HG03354 (cell line): ENCODE results near the gene MGST2.

ENCODE experiments used
- ATAC-seq: cut with Tn5 transposase; IDR thresholded peaks from one replicate; pipeline ENCODE4 v1.9.1; 2021; ENCODE audit warnings: mild to moderate bottlenecking; ENCODE audit not compliant: unreplicated experiment, poor library complexity, severe bottlenecking

The MGST2 gene

GRCh38 chr4:139642364-139642763, 23.3 kb upstream of the MGST2 start:
- no peak for ATAC-seq

- no peak for ATAC-seq
These were observed 22.4 kb upstream of the MGST2 start for GRCh38 chr4:139643042-139643895.

- ATAC-seq = no peak
These were observed 20.2 kb upstream of the MGST2 start for GRCh38 chr4:139645458-139645857.

GRCh38 chr4:139647184-139647583, 18.4 kb upstream of the MGST2 start:
- no peak for ATAC-seq

DNA sequence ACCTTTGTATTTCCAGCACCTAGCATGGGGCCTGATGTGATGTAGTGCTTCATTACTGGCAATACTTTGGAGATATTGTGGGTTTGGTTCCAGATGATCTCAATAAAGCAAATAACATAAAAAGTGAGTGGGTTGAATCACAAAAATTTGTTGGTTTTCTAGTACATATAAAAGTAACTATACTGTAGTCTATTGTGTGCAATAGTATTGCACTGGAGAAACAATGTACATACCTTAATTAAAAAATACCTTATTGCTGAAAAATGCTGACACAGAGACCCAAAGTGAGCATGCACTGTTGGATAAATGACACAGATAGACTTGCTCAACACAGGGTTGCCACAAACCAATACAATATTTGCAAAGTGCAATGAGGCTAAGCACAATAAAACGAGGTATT, 17.7 kb upstream of the MGST2 start:
- ATAC-seq = no peak

DNA sequence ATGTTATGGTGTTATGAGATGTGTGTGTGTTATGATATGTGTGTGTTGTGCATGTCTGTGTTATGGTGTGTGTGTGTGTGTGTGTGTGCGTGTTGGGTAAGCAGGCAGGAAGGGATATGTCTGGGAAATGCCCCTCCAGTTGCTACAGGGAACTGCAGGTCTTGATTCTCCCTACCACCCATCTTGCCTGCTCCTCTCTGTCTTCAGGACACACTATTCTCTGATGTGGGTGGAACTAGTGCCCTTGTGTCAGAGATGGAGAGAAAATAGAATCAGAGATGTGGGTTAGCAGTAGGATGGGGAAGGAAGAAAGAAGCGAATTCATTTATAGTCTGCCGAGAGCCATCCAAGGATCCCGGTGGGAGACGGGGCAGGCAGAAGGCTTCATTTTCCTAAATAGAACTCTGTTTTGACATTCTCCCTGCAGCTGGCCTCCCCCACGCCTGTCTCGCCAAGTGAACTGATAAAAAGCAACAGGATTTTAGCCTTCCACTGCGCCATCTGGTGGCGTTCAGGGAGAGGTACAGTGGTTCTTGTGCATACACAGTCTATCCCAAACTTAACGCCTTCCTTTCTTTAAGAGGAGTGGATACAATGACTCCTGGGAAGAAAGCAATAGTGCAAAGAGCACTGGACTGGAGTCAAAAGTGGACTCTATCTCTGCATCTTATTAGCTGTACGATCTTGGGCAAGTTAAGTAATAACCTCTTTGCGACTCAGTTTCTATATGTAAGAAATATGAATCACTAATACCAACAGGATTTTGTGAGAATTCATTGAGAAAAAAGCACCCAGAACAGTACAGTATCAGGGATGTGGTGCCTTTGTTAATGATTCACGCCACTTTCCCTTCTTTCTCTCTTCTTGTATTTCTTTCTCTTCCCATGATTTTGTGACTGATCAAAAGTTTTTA, 14.1 kb upstream of the MGST2 start:
- ATAC-seq = peak; percentile 89

GRCh38 chr4:139654516-139654915, 11.1 kb upstream of the MGST2 start:
- ATAC-seq = no peak

DNA sequence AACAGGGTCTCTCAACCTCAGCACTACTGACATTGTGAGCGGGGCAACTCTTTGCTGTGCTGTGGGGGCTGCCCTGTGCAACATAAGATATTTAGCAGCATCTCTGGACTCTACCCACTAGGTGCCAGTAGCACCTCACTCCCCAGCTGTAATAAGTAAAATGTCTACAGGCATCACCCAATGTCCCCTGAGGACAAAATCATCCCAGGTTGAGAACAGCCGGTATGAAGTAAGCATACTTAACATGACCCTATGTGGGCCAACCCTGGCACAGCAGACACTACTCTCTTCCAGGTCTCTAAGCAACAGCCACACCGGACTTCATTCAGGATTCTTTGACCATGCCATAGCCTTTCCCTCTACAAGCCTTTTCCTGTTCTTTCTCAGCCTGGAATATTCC, 10.5 kb upstream of the MGST2 start:
- ATAC-seq = no peak

DNA sequence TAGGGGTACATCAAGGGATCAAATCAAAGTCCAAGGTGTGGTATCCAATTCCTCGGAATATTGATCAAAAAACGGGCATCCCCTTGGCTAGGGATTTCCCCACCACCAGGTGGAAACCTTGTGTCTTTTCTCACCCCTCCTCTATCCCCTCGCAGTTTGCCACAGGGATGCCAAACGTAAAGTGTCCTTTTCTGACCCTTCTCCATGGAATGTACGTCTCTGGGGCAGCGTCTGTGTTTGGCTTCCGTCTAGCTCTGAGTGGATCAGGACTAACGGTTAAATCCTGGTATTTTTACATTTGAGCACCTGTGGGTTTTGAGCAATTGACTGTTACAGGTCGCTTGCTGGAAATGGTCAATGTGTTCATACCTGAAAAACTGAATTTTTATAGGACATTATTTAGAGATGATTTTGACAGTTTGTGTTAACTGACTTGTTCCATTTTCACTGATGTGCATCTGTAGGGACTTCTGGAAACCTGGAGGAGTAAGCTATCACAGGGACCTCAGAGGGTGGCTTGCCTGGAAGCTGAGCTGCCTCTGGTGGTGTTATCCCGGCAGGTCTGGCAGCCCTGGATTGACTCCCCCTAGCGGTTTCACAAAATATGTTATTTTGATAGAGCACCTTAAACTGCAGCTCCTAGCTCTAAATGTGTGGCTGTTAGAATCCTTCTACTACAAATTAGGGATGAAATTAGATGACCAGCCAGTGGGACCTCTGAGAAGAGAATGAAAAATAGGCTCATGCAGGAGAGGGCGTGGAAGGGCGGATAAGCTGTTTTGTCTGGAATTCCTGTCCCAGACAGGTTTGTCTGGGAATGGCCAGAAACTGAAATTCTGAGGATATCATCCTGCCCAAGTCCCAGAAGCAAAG, 8.8 kb upstream of the MGST2 start:
- ATAC-seq = peak; percentile 83

DNA sequence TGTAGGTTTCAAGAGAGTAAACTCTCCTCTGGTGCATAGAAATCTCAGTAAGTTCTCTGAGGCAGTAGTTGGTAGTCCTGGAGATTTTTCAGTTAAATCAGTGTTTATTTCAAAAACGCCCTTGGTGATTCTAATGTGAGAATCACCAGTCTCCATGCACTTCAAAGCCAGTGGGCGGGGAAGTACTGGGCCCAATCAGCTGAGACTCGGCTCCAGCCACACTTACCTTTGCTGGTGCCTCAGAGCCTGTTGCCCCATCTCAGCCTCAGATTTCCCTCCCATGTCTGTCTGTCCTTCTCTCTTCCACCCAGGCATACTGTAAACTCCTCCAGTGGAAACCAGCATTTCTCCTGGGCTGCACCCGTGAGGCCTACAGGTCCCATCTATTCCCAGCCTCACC, 7.4 kb upstream of the MGST2 start:
- no peak for ATAC-seq

- ATAC-seq = no peak
These were observed 6.8 kb upstream of the MGST2 start for GRCh38 chr4:139658586-139659382.

DNA sequence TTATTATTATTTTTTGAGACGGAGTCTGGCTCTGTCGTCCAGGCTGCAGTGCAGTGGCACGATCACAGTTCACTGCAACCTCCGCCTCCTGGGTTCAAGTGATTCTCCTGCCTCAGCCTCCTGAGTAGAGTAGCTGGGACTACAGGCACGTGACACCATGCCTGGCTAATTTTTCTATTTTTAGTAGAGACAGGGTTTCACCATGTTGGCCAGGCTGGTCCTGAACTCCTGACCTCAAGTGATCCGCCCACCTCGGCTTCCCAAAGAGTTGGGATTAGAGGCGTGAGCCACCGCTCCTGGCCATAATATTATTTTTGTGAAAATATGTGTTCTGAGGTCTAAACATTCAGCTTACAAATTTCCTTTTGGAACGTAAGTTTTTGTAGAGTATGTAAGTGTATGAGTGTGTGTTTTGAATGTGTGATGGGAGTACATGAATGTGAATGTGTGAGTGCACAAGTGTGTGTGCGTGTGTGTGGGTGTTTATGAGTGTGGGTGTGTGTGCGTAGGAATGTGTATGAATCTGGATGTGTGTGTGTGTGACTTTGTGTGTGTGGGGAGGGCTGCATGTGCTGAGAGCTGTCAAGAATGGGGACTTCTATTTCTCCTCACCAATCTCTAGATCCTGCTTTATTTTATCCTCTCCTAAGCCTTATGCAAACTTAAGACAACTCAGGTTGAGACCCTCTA, 5.7 kb upstream of the MGST2 start:
- ATAC-seq = no peak

GRCh38 chr4:139660568-139661043, 5.0 kb upstream of the MGST2 start:
- no peak for ATAC-seq

GRCh38 chr4:139663561-139664138, 2.0 kb upstream of the MGST2 start:
- ATAC-seq = no peak

DNA sequence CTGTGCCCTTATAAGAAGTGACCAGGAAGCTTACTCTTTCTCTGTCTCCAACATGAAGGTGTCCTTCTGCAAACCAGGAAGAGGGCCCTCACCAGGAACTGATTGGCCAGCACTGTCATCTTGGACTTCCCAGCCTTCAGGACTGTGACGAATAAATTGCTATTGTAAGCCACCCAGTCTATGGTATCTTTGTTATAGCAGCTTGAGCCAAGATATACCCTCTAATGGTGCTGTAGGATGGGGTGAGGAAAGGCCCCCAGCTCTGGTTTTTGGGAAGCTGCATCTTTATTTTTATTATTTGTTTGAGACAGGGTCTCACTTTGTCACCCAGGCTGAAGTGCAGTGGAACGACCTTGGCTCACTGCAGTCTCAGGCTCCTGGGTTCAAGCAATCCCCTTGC, 1.2 kb upstream of the MGST2 start:
- no peak for ATAC-seq

GRCh38 chr4:139665079-139665689, 435 bp upstream of the MGST2 start:
- no peak for ATAC-seq

DNA sequence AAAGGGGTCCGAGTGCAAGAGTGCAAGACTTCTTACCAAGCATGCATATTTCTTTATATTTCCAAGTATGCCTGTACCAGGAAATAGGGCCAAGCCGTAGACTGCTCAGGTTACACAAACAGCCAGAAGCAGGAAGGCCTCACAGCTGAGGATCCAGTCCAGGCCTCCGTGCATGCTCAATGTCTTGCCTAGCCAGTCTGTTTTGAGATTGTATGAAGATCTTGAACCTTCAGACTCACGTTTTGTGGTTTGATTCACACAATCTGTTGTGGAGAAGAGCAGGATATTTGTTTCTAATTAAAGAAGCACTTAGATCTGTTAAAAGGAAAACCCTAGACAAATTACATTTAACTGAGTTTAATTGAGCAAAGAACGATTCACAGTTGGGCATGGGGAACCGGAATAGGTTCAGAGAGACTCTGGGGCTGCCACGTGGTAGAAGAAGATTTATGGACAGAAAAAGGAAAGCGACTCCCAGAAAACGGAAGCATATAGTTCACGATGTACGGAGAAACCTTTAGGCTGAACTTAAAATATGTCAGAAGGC, 1.2 kb downstream of the MGST2 start:
- ATAC-seq = peak; percentile 54
